Gastroesophageal sphincter (tissue), 3 donors: ENCODE data around the gene ADGRG4.

Source experiments
- CTCF ChIP-seq, 4 experiments: fragments of 200-600 bp in 2 of 4; fragments of 450-650 bp in 2 of 4; sonication (generic) in 1 of 4; IDR thresholded peaks; one replicate each; pipeline ENCODE4 v1.5.1; 2017 to 2019; ENCODE audit warnings: antibody characterized with exemption in 4 of 4, mild to moderate bottlenecking in 2 of 4, moderate library complexity in 2 of 4
- POLR2A ChIP-seq, 2 donors: fragments of 450-650 bp; IDR thresholded peaks; one replicate each; pipeline ENCODE4 v1.6.1; 2017; ENCODE audit warnings: antibody characterized with exemption in 2 of 2, mild to moderate bottlenecking in 2 of 2, moderate library complexity in 1 of 2

- TF ChIP-seq CTCF (IDR thresholded peaks at IDR 0.05) (no peak), POLR2A (IDR thresholded peaks at IDR 0.05) (no peak)
Observed at GRCh38 chrX:136307471-136307870, 6.7 kb downstream of the ADGRG4 start.
